Body of pancreas (tissue), 4 donors: ENCODE measurements around the gene RAB3B. TPM values are rescaled to one million over a fixed set of nuclear protein-coding genes. Genes with fewer than 3 reads are reported as not detected.
"Not testable (repeated sequence)": the region's sequence is repeated elsewhere in the genome, so short reads cannot be mapped to it uniquely, and the experiment has no call there.

Experiments used
- ATAC-seq: fragments of 150-250 bp; one replicate; pipeline ENCODE4 v1.9.1; 2016
- DNase-seq, 4 donors: peaks; one replicate each; pipeline ENCODE4 v3.0.0-alpha.2; 2019
- H3K27ac ChIP-seq, 4 donors: fragments of 200-600 bp; sonication (generic); 1 replicate in 3 of 4; 2 replicates in 1 of 4; pipeline versions ENCODE4 v1.5.1 to v1.6.1; 2016 to 2019; ENCODE audit warnings: mild to moderate bottlenecking in 1 of 4, mixed read lengths in 1 of 4, moderate library complexity in 1 of 4
- H3K27me3 ChIP-seq, 2 donors: fragments of 200-600 bp; sonication (generic); one replicate each; pipeline ENCODE4 v1.6.0; 2016; ENCODE audit warnings: mild to moderate bottlenecking in 1 of 2
- H3K36me3 ChIP-seq, 2 donors: fragments of 200-600 bp; sonication (generic); replicated peaks in 1 of 2; 2 replicates each; pipeline ENCODE4 v1.5.1; 2016; ENCODE audit warnings: low read depth in 2 of 2; ENCODE audit not compliant: insufficient read depth in 1 of 2
- H3K4me1 ChIP-seq: fragments of 200-600 bp; sonication (generic); one replicate; pipeline ENCODE4 v1.6.0; 2016
- H3K4me3 ChIP-seq, 2 donors: fragments of 200-600 bp; sonication (generic); 1 replicate in 1 of 2; 2 replicates in 1 of 2; pipeline ENCODE4 v1.5.1; 2016 to 2019
- H3K9me3 ChIP-seq, 3 donors: fragments of 200-600 bp; sonication (generic); 1 replicate in 2 of 3; 2 replicates in 1 of 3; pipeline ENCODE4 v1.5.1; 2016
- CTCF ChIP-seq, 7 experiments: fragments of 450-650 bp in 4 of 7; fragments of 200-600 bp in 3 of 7; sonication (generic) in 3 of 7; IDR thresholded peaks; one replicate each; pipeline ENCODE4 v1.5.1; 2016 to 2019; ENCODE audit warnings: antibody characterized with exemption in 7 of 7
- POLR2A ChIP-seq, 3 donors: fragments of 450-650 bp; IDR thresholded peaks; one replicate each; pipeline ENCODE4 v1.6.1; 2016; ENCODE audit warnings: antibody characterized with exemption in 3 of 3, mild to moderate bottlenecking in 2 of 3
- WGBS, 2 donors: methylation state at CpG; one replicate each; pipeline ENCODE4 v1.1.5; 2017; 5-methylcytosine and 5-hydroxymethylcytosine counted together
- intact Hi-C: fragments of 100-400 bp; cut with DNase I; formaldehyde crosslinking; loops from one replicate; pipeline ENCODE4 v1.15.1; 2023
- total RNA-seq, 2 donors: library from RNA; depleted of rRNA; stranded (reverse); fragments of >200 nt; gene quantifications; one replicate each; pipeline ENCODE4 v1.1.0, GENCODE V29; 2016

The RAB3B gene
- total RNA-seq, 2 donors from 2014 or later = 1.3 to 2.9 TPM

- ATAC-seq = peak; percentile 85
- H3K36me3 ChIP-seq = no peaks in the 10 kb centered on the region
- WGBS, 2 donors = 2 to 10% methylated on average over 19 to 69 of the region's 78 CpGs
- H3K27ac ChIP-seq = peak within 1 kb of the TSS; percentile 73 to 94 (median 88)
- TF ChIP-seq POLR2A (IDR thresholded peaks at IDR 0.05) (peak; percentile 39 to 82 (median 75)), CTCF (IDR thresholded peaks at IDR 0.05) (no peak)
- H3K4me1 ChIP-seq = peaks cover 63% of the 10 kb centered on the region
- intact Hi-C loops = no loop called here
- peak; percentile 81 to 87 (median 84) for DNase-seq
- peak within 1 kb of the TSS; percentile 41 to 81 for H3K4me3 ChIP-seq
- no peaks in the 10 kb centered on the region for H3K9me3 ChIP-seq
- H3K27me3 ChIP-seq = no peaks in the 10 kb centered on the region
These were observed 42.9 kb upstream of the RAB3B start, which contains the start of gene KTI12 for GRCh38 chr1:52033190-52034049. Gene KTI12 (minus strand): TSS chr1:52033810. CDS start chr1:52033761, 49 bp downstream.

GRCh38 chr1:52032785-52033131 is 42.3 kb upstream of the RAB3B start:
- TF ChIP-seq POLR2A (IDR thresholded peaks at IDR 0.05) (no peak), CTCF (IDR thresholded peaks at IDR 0.05) (no peak)
- 0 to 20% methylated on average over 1 to 24 of the region's 24 CpGs for WGBS, 2 donors
- Histone ChIP-seq H3K27ac (peak overlapping the region in 3 of 4 donors; percentile 73 to 94 (median 88)), H3K4me1 (peaks cover 64% of the 10 kb centered on the region), H3K9me3 (no peaks in the 10 kb centered on the region), H3K36me3 (no peaks in the 10 kb centered on the region), H3K4me3 (peak overlapping the region; percentile 41 to 81), H3K27me3 (no peaks in the 10 kb centered on the region)
- intact Hi-C loops = no loop called here
- peak; percentile 7 for ATAC-seq
- peak; percentile 32 to 51 (median 40) for DNase-seq

- ATAC-seq = no peak
- no peak for DNase-seq
- H3K4me3 ChIP-seq = peak overlapping the region; percentile 41 to 81
- H3K27me3 ChIP-seq = no peaks in the 10 kb centered on the region
- H3K4me1 ChIP-seq = peaks cover 59% of the 10 kb centered on the region
- H3K27ac ChIP-seq = peak overlapping the region in 2 of 4 donors; percentile 73 to 94
- H3K36me3 ChIP-seq = no peaks in the 10 kb centered on the region
- intact Hi-C loops = no loop called here
- H3K9me3 ChIP-seq = no peaks in the 10 kb centered on the region
- TF ChIP-seq CTCF (IDR thresholded peaks at IDR 0.05) = no peak
- TF ChIP-seq POLR2A (IDR thresholded peaks at IDR 0.05) = no peak
- WGBS, 2 donors = 26 to 48% methylated on average over 2 to 5 of the region's 5 CpGs
These were observed 41.8 kb upstream of the RAB3B start for GRCh38 chr1:52032124-52032784.

DNA sequence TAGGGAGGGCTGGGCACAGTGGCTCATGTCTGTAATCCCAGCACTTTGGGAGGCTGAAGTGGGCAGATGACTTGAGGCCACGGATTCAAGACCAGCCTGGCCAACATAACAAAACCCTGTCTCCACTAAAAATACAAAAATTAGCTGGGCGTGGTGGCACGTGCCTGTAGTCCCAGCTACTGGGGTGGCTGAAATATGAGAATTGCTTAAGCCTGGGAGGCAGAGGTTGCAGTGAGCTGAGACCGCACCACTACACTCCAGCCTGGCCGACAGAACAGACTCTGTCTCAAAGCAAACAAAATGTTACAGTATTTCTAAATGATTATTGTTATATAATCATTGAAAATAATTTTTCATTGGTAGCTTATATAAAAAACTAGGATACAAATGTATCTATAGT is 38.3 kb upstream of the RAB3B start:
- H3K9me3 ChIP-seq, H3K4me3 ChIP-seq, H3K36me3 ChIP-seq, ATAC-seq, H3K27me3 ChIP-seq, intact Hi-C loops: not testable (repeated sequence)
- DNase-seq = peak in 1 of 4 donors; percentile 35
- Histone ChIP-seq H3K27ac (peak overlapping the region in 3 of 4 donors; percentile 2 to 74 (median 44)), H3K4me1 (peaks cover 54% of the 10 kb centered on the region)
- WGBS, 2 donors = 25 to 30% methylated on average over 5 of the region's 5 CpGs
- peak in 1 of 3 donors; percentile 31 for TF ChIP-seq POLR2A (IDR thresholded peaks at IDR 0.05)

DNA sequence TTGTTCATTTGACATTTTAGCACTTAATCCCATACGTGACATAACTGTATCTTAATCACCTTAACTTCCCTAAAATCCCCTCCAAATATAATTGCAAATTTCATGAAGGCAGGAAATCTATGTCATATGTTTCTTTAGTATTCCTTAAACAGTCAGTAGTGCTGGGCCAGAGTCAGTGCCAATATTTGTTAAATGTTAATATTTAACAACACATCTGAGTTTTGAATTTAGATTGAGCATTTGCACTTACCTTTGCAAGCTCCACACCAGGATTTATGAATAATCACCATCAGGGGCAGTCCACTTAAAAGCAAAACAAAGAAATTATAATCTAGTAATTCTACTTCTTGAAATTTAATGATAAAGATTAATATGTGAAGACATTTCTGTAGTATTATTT is 37.8 kb upstream of the RAB3B start:
- H3K27me3 ChIP-seq = no peaks in the 10 kb centered on the region
- no peak overlapping the region for H3K4me3 ChIP-seq
- H3K27ac ChIP-seq = peak overlapping the region; percentile 11 to 74 (median 36)
- peak in 2 of 4 donors; percentile 28 to 43 for DNase-seq
- H3K4me1 ChIP-seq = peaks cover 51% of the 10 kb centered on the region
- WGBS, 2 donors = 13 to 22% methylated on average over 1 of the region's 1 CpG
- intact Hi-C loops = no loop called here
- TF ChIP-seq POLR2A (IDR thresholded peaks at IDR 0.05) (no peak), CTCF (IDR thresholded peaks at IDR 0.05) (peak in 1 of 7 experiments; percentile 8)
- no peaks in the 10 kb centered on the region for H3K9me3 ChIP-seq
- peak; percentile 69 for ATAC-seq
- H3K36me3 ChIP-seq = peaks cover 0 to 7% of the 10 kb centered on the region in 2 donors
